IPS-15b (cell line): Measurements from ENCODE around the gene SFMBT1.

Experiments used
- H3K27me3 ChIP-seq: one replicate; pipeline ENCODE4 v1.6.1; 2013; ENCODE audit warnings: low read length; ENCODE audit not compliant: control insufficient read depth, insufficient read depth
- H3K36me3 ChIP-seq: one replicate; pipeline ENCODE4 v1.6.1; 2013; ENCODE audit warnings: low read length; ENCODE audit not compliant: control insufficient read depth, insufficient read depth
- H3K4me1 ChIP-seq: one replicate; pipeline ENCODE4 v1.6.1; 2013; ENCODE audit warnings: mild to moderate bottlenecking, low read length; ENCODE audit not compliant: control insufficient read depth, insufficient read depth
- H3K4me3 ChIP-seq: one replicate; pipeline ENCODE4 v1.5.1; 2013; ENCODE audit warnings: low read depth, low read length
- H3K9ac ChIP-seq: one replicate; pipeline ENCODE4 v1.6.1; 2013; ENCODE audit warnings: low read depth, mild to moderate bottlenecking, low read length
- H3K9me3 ChIP-seq: one replicate; pipeline ENCODE4 v1.6.1; 2013; ENCODE audit warnings: mild to moderate bottlenecking, low read length; ENCODE audit not compliant: control insufficient read depth, insufficient read depth

The SFMBT1 gene

GRCh38 chr3:53079791-53080555 is 34.1 kb upstream of the SFMBT1 start:
- no peak overlapping the region for H3K4me3 ChIP-seq
- no peaks in the 10 kb centered on the region for H3K9me3 ChIP-seq
- no peaks in the 10 kb centered on the region for H3K4me1 ChIP-seq
- no peaks in the 10 kb centered on the region for H3K36me3 ChIP-seq
- no peaks in the 10 kb centered on the region for H3K27me3 ChIP-seq
- H3K9ac ChIP-seq, result no peak overlapping the region

GRCh38 chr3:53079147-53079546 is 33.3 kb upstream of the SFMBT1 start:
- Histone ChIP-seq H3K9ac (no peak overlapping the region), H3K4me1 (no peaks in the 10 kb centered on the region)

DNA sequence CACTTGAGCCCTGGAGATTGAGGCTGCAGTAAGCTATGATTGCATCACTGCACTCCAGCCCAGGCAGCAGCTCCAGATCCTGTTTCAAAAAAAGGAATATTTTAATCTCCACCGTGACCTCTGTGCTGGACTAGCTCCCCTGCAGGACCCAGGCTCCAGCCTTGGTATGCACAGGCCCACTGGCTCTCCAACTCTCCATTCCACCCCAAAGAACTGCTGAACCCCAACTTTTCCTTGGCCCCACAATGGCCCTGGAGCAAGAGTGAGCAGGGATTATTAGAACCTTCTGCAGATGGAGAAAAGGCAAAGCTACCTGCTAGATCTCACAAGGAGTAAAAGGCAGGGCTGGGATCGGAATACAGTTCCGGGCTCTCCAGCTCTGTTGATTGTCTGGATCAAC is 32.8 kb upstream of the SFMBT1 start:
- Histone ChIP-seq H3K36me3 (no peaks in the 10 kb centered on the region), H3K27me3 (no peaks in the 10 kb centered on the region), H3K9ac (no peak overlapping the region), H3K4me1 (no peaks in the 10 kb centered on the region), H3K4me3 (no peak overlapping the region), H3K9me3 (no peaks in the 10 kb centered on the region)

More at GRCh38 chr3:53079147-53079546, 33.3 kb upstream of the SFMBT1 start:
- Histone ChIP-seq H3K27me3 (no peaks in the 10 kb centered on the region), H3K9me3 (no peaks in the 10 kb centered on the region), H3K36me3 (no peaks in the 10 kb centered on the region), H3K4me3 (no peak overlapping the region)

- Histone ChIP-seq H3K9ac (no peak overlapping the region), H3K4me1 (peaks cover 3% of the 10 kb centered on the region), H3K9me3 (no peaks in the 10 kb centered on the region), H3K27me3 (no peaks in the 10 kb centered on the region), H3K36me3 (no peaks in the 10 kb centered on the region), H3K4me3 (no peak overlapping the region)
Measured at GRCh38 chr3:53077476-53078220, 31.8 kb upstream of the SFMBT1 start.

DNA sequence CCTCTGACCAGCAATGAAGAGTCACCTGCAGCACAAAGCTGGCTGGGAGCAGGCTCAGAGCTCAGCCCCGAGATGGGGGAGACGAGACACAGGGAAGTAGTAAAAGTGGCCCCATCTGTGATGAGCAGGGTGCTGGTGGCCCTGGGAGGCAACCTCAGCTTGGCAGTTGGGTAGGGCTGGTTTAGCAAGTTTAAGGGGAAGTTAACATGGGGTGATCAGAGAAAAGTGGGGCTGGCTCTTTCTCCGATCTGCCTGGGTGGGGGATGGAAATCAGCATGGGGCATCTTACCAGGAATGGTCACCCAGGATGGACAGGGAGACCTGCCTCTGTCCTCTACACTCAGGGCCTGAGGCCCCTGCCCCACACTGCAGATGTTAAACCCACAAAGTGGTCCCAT is 29.9 kb upstream of the SFMBT1 start:
- Histone ChIP-seq H3K27me3 (peaks cover 10% of the 10 kb centered on the region), H3K36me3 (no peaks in the 10 kb centered on the region), H3K9ac (no peak overlapping the region), H3K4me3 (no peak overlapping the region), H3K4me1 (peaks cover 6% of the 10 kb centered on the region), H3K9me3 (no peaks in the 10 kb centered on the region)

DNA sequence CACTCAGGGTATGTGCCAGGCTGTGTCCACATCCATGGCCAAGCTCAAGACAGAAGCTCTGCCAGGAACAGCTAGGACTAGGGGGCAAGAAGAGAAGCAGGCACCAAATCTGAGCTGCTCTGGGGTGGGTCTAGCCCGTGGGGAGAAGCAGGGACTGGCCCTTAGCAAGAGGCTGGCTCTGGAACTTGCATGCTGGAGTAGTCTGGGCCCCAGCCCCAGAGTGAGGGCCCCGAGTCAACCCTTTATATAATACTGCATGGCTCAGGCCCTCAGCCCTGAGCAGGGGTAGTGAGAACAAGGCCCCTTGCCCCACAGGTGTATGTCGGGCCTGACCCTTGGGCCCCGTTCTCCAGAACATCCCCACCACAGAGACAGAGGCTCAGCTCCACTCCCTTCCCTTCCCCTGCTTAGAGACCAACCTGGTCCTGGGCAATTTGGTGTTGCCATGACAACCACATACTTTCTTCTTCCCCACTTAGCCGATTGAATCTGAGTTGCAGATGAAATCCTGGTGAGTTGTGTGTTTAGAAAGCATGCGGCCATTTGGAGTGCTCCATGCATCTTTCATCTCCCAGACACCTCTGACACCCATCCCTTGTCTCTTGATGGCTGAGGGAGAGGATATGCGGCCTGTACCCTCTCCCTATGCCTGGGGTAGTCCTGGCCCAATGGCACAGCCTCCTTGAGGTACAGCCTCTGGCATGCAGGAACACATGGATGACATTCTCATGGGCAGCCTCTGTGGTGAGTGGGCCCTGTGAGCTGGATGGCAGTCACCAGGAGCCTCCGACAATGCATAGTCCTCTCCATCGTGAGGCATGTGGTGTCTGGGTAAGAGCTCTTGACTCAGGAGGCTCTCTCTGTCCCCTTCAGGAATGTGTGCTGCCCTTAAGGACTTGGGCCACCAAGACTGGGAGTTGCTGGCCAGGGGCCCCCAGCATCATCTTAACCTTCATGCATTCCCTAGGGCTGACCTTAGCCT is 29.2 kb upstream of the SFMBT1 start:
- no peak overlapping the region for H3K4me3 ChIP-seq
- no peak overlapping the region for H3K9ac ChIP-seq
- peaks cover 10% of the 10 kb centered on the region for H3K27me3 ChIP-seq
- H3K36me3 ChIP-seq, result no peaks in the 10 kb centered on the region
- no peaks in the 10 kb centered on the region for H3K9me3 ChIP-seq
- H3K4me1 ChIP-seq, result peaks cover 6% of the 10 kb centered on the region

DNA sequence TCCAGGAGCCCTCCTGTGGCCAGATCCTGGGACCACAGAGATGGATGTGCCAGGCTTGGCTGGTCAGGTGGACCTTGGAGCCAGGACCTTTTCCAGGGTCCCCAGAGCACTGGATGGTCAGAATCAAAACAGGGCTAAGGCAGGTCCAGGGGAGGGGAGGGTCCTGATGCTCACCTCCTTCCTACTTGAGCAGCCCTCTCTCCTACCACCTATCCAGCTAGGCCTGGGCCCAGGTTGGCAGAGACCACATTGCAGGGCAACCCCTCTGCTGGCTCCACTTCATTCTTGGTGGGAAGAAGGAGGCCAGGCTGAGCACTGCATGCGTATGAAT is 28.5 kb upstream of the SFMBT1 start:
- no peak overlapping the region for H3K9ac ChIP-seq
- peaks cover 6% of the 10 kb centered on the region for H3K4me1 ChIP-seq
- H3K4me3 ChIP-seq, result no peak overlapping the region
- H3K9me3 ChIP-seq, result no peaks in the 10 kb centered on the region
- peaks cover 10% of the 10 kb centered on the region for H3K27me3 ChIP-seq
- H3K36me3 ChIP-seq, result no peaks in the 10 kb centered on the region

DNA sequence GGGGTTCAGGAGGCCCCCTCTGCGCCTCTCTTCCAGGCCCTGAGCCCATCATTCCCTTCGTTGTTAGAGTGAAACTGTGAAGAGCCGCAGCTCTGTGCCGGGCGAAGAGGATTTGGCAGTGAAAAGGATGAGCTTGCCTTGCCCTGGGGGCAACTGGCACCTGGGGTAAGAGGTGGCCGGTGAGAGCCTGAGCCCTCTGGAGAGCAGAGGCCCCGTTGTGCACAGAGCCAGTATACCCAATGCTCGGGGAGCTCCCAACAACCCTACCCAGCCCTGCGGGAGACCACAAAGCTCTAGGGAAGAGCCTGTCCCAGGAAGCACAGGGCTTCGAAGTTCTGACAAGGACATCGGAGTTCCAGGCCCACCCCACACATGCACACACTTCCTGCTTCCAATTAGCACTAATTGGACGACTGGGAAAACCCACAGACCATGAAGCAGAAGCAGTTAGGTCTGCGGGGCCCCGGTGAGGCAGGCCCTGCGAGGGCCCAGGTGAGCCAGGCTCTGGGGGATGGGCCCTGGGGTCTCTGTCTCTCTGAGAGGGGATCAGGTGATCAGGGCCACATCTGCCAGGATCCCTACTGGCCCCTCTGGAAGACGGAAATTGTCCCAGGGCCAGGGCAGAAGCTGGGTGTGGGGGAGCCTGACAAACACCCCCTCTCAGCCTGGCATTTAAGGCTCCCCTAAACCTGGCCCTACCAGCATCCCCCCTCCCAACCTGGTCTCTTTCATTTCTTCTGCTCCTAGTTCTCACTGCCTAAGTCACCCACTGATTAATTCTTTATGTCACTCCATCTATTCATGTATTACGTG is 27.9 kb upstream of the SFMBT1 start:
- Histone ChIP-seq H3K27me3 (peaks cover 10% of the 10 kb centered on the region), H3K36me3 (no peaks in the 10 kb centered on the region), H3K9me3 (no peaks in the 10 kb centered on the region), H3K9ac (peak overlapping the region; percentile 76), H3K4me1 (peaks cover 6% of the 10 kb centered on the region), H3K4me3 (peak overlapping the region; percentile 75)

DNA sequence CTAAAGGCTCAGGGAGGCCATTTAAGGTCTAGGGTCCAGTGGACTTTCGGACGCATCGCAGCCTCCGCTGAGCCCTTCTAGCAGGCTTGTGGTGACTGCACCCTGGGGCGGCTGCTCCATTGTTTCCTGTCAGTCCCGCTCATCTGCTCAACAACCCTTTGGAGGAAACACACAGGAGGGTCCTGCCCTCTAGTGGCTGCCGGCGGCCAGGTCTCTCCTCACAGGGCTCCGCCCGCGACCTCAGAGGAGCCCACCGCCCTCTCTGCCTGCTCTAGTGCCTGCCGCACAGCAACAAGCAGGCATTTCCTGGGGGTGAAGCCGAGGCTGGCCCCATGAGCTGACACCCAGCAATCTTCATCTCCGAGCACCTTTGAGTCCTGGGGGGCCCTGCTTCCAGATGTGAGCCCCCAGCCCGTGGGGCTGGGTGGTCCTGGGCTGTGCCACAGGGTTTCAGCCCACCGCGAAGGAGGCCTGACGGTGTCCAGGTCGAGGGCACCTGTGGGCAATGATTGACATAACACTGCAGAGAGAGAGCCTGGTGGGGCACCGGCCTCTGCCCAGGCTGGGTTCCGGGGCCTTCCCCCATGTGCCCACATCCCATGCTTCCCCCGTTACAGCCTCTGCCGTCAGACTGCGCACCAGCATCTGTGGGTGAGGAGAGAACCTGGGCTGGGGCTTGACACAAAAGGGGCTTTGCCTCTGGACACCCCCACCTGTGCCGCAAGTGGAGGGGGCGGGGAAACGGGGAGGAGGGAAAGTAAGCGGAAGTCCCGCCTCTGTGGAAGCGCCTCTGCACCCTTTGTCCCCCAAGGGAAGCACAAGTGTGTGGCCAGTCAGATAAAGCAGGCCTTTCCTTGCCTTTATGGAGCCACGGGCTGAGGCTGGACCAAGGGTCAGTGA is 27.0 kb upstream of the SFMBT1 start:
- no peaks in the 10 kb centered on the region for H3K36me3 ChIP-seq
- no peaks in the 10 kb centered on the region for H3K9me3 ChIP-seq
- peak overlapping the region; percentile 75 for H3K4me3 ChIP-seq
- peaks cover 10% of the 10 kb centered on the region for H3K27me3 ChIP-seq
- H3K9ac ChIP-seq, result peak overlapping the region; percentile 76
- H3K4me1 ChIP-seq, result peaks cover 6% of the 10 kb centered on the region

GRCh38 chr3:53071882-53072431 is 26.1 kb upstream of the SFMBT1 start:
- Histone ChIP-seq H3K27me3 (peaks cover 10% of the 10 kb centered on the region), H3K36me3 (no peaks in the 10 kb centered on the region), H3K9ac (no peak overlapping the region)

More at GRCh38 chr3:53071882-53072431, 26.1 kb upstream of the SFMBT1 start:
- H3K9me3 ChIP-seq, result no peaks in the 10 kb centered on the region
- H3K4me3 ChIP-seq, result no peak overlapping the region
- H3K4me1 ChIP-seq, result peaks cover 6% of the 10 kb centered on the region
